ENCODE results near the gene ZBTB46. TPM values are rescaled to one million over a fixed set of nuclear protein-coding genes. Genes with fewer than 3 reads are reported as not detected.
"Not testable (repeated sequence)": the region's sequence is repeated elsewhere in the genome, so short reads cannot be mapped to it uniquely, and the experiment has no call there.

ZBTB46 gene
- total and polyA plus RNA-seq, 4 donors = 0.79 to 12.1 (median 4.7) TPM

GRCh38 chr20:63802469-63803240, 28.4 kb downstream of the ZBTB46 start:
- H3K4me1 ChIP-seq (ENCODE audit: control insufficient read depth in 4 of 4, insufficient read depth in 4 of 4, low read length in 3 of 4) = no peaks in the 10 kb centered on the region
- no peak overlapping the region for H3K27ac ChIP-seq (ENCODE audit: low read depth in 1 of 2, low read length in 2 of 2)
- WGBS = 91% methylated on average over 51 of the region's 51 CpGs
- no peaks in the 10 kb centered on the region for H3K36me3 ChIP-seq (ENCODE audit: control insufficient read depth in 4 of 4, insufficient read depth in 3 of 4, low read depth in 1 of 4, low read length in 3 of 4)
- no peak overlapping the region for H3K9ac ChIP-seq (ENCODE audit: low read depth in 1 of 2, low read length in 2 of 2)
- no peaks in the 10 kb centered on the region for H3K27me3 ChIP-seq (ENCODE audit: control insufficient read depth in 4 of 4, insufficient read depth in 4 of 4, low read length in 3 of 4)
- no peak for DNase-seq (ENCODE audit: low spot score)
- H3K4me3 ChIP-seq (ENCODE audit: low read depth in 1 of 3, low read length in 3 of 3) = no peak overlapping the region
- TF ChIP-seq HNF4A (conservative IDR thresholded peaks at IDR 0.05) (no peak), FOXA2 (IDR thresholded peaks at IDR 0.05) (no peak), GABPA (IDR thresholded peaks at IDR 0.05 in 1 of 2, conservative IDR thresholded peaks at IDR 0.05 in 1 of 2) (no peak), EGR1 (IDR thresholded peaks at IDR 0.05; ENCODE audit: low read depth in 2 of 2) (no peak), MAX (IDR thresholded peaks at IDR 0.05) (no peak), ATF3 (IDR thresholded peaks at IDR 0.05) (no peak), HNF4G (IDR thresholded peaks at IDR 0.05) (no peak)
- TF ChIP-seq, protein P1, sequence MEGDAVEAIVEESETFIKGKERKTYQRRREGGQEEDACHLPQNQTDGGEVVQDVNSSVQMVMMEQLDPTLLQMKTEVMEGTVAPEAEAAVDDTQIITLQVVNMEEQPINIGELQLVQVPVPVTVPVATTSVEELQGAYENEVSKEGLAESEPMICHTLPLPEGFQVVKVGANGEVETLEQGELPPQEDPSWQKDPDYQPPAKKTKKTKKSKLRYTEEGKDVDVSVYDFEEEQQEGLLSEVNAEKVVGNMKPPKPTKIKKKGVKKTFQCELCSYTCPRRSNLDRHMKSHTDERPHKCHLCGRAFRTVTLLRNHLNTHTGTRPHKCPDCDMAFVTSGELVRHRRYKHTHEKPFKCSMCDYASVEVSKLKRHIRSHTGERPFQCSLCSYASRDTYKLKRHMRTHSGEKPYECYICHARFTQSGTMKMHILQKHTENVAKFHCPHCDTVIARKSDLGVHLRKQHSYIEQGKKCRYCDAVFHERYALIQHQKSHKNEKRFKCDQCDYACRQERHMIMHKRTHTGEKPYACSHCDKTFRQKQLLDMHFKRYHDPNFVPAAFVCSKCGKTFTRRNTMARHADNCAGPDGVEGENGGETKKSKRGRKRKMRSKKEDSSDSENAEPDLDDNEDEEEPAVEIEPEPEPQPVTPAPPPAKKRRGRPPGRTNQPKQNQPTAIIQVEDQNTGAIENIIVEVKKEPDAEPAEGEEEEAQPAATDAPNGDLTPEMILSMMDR (IDR thresholded peaks at IDR 0.05; ENCODE audit: low read depth, low read length, missing input control) = no peak
- no peaks in the 10 kb centered on the region for H3K9me3 ChIP-seq (ENCODE audit: control insufficient read depth in 4 of 4, low read length in 3 of 4)

- not testable (repeated sequence) for H3K27ac ChIP-seq (ENCODE audit: low read depth in 1 of 2, low read length in 2 of 2)
- WGBS = 99% methylated on average over 2 of the region's 2 CpGs
Observed at GRCh38 chr20:63801174-63801573, 29.9 kb downstream of the ZBTB46 start.

GRCh38 chr20:63800411-63800810, 30.7 kb downstream of the ZBTB46 start:
- H3K4me3 ChIP-seq (ENCODE audit: low read depth in 1 of 3, low read length in 3 of 3); H3K4me1 ChIP-seq (ENCODE audit: control insufficient read depth in 4 of 4, insufficient read depth in 4 of 4, low read length in 3 of 4); H3K27me3 ChIP-seq (ENCODE audit: control insufficient read depth in 4 of 4, insufficient read depth in 4 of 4, low read length in 3 of 4); H3K9me3 ChIP-seq (ENCODE audit: control insufficient read depth in 4 of 4, low read length in 3 of 4); H3K9ac ChIP-seq (ENCODE audit: low read depth in 1 of 2, low read length in 2 of 2); DNase-seq (ENCODE audit: low spot score); H3K36me3 ChIP-seq (ENCODE audit: control insufficient read depth in 4 of 4, insufficient read depth in 3 of 4, low read depth in 1 of 4, low read length in 3 of 4); H3K27ac ChIP-seq (ENCODE audit: low read depth in 1 of 2, low read length in 2 of 2): not testable (repeated sequence)
- WGBS = 97% methylated on average over 27 of the region's 27 CpGs

More at GRCh38 chr20:63801174-63801573, 29.9 kb downstream of the ZBTB46 start:
- not testable (repeated sequence) for H3K36me3 ChIP-seq (ENCODE audit: control insufficient read depth in 4 of 4, insufficient read depth in 3 of 4, low read depth in 1 of 4, low read length in 3 of 4); H3K9ac ChIP-seq (ENCODE audit: low read depth in 1 of 2, low read length in 2 of 2); H3K27me3 ChIP-seq (ENCODE audit: control insufficient read depth in 4 of 4, insufficient read depth in 4 of 4, low read length in 3 of 4); DNase-seq (ENCODE audit: low spot score); H3K4me3 ChIP-seq (ENCODE audit: low read depth in 1 of 3, low read length in 3 of 3); H3K9me3 ChIP-seq (ENCODE audit: control insufficient read depth in 4 of 4, low read length in 3 of 4); H3K4me1 ChIP-seq (ENCODE audit: control insufficient read depth in 4 of 4, insufficient read depth in 4 of 4, low read length in 3 of 4)

- H3K36me3 ChIP-seq (ENCODE audit: control insufficient read depth in 4 of 4, insufficient read depth in 3 of 4, low read depth in 1 of 4, low read length in 3 of 4); H3K4me1 ChIP-seq (ENCODE audit: control insufficient read depth in 4 of 4, insufficient read depth in 4 of 4, low read length in 3 of 4); H3K9ac ChIP-seq (ENCODE audit: low read depth in 1 of 2, low read length in 2 of 2); H3K4me3 ChIP-seq (ENCODE audit: low read depth in 1 of 3, low read length in 3 of 3); H3K27me3 ChIP-seq (ENCODE audit: control insufficient read depth in 4 of 4, insufficient read depth in 4 of 4, low read length in 3 of 4); H3K9me3 ChIP-seq (ENCODE audit: control insufficient read depth in 4 of 4, low read length in 3 of 4); DNase-seq (ENCODE audit: low spot score); H3K27ac ChIP-seq (ENCODE audit: low read depth in 1 of 2, low read length in 2 of 2): not testable (repeated sequence)
- WGBS = 80% methylated on average over 5 of the region's 5 CpGs
Observed at GRCh38 chr20:63799127-63799526, 31.9 kb downstream of the ZBTB46 start.

DNA sequence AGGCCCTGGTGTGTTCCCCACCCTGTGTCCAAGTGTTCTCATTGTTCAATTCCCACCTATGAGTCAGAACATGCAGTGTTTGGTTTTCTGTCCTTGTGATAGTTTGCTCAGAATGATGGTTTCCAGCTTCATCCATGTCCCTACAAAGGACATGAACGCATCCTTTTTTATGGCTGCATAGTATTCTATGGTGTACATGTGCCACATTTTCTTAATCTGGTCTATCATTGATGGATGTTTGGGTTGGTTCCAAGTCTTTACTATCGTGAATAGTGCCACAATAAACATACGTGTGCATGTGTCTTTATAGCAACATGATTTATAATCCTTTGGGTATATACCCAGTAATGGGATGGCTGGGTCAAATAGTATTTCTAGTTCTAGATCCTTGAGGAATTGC, 33.9 kb downstream of the ZBTB46 start:
- not testable (repeated sequence) for DNase-seq (ENCODE audit: low spot score); H3K9me3 ChIP-seq (ENCODE audit: control insufficient read depth in 4 of 4, low read length in 3 of 4); H3K4me1 ChIP-seq (ENCODE audit: control insufficient read depth in 4 of 4, insufficient read depth in 4 of 4, low read length in 3 of 4); H3K4me3 ChIP-seq (ENCODE audit: low read depth in 1 of 3, low read length in 3 of 3); H3K27ac ChIP-seq (ENCODE audit: low read depth in 1 of 2, low read length in 2 of 2); H3K9ac ChIP-seq (ENCODE audit: low read depth in 1 of 2, low read length in 2 of 2); H3K27me3 ChIP-seq (ENCODE audit: control insufficient read depth in 4 of 4, insufficient read depth in 4 of 4, low read length in 3 of 4); H3K36me3 ChIP-seq (ENCODE audit: control insufficient read depth in 4 of 4, insufficient read depth in 3 of 4, low read depth in 1 of 4, low read length in 3 of 4)
- 70% methylated on average over 3 of the region's 3 CpGs for WGBS
